ENCODE measurements around the gene KRTAP12-1.

The KRTAP12-1 gene

GRCh38 chr21:44704636-44705001, 22.7 kb upstream of the KRTAP12-1 start:
- no peaks in the 10 kb centered on the region for H3K36me3 ChIP-seq (ENCODE audit: control insufficient read depth in 2 of 2, insufficient read depth in 2 of 2, low read length in 2 of 2)
- no peak overlapping the region for H3K27ac ChIP-seq (ENCODE audit: low read depth in 2 of 2, low read length in 2 of 2)
- H3K4me1 ChIP-seq (ENCODE audit: control insufficient read depth in 2 of 2, insufficient read depth in 2 of 2, low read length in 2 of 2) = no peaks in the 10 kb centered on the region
- H3K9me3 ChIP-seq (ENCODE audit: control insufficient read depth in 2 of 2, low read length in 2 of 2) = no peaks in the 10 kb centered on the region
- no peak overlapping the region for H3K4me3 ChIP-seq (ENCODE audit: low read length in 2 of 2)
- H3K9ac ChIP-seq (ENCODE audit: low read depth in 1 of 2, low read length in 2 of 2) = no peak overlapping the region
- H3K27me3 ChIP-seq (ENCODE audit: control insufficient read depth in 2 of 2, insufficient read depth in 2 of 2, low read length in 2 of 2) = peaks cover 27 to 58% of the 10 kb centered on the region in 2 donors

- no peak overlapping the region for H3K9ac ChIP-seq (ENCODE audit: low read depth in 1 of 2, low read length in 2 of 2)
- no peak overlapping the region for H3K27ac ChIP-seq (ENCODE audit: low read depth in 2 of 2, low read length in 2 of 2)
- no peaks in the 10 kb centered on the region for H3K4me1 ChIP-seq (ENCODE audit: control insufficient read depth in 2 of 2, insufficient read depth in 2 of 2, low read length in 2 of 2)
- H3K36me3 ChIP-seq (ENCODE audit: control insufficient read depth in 2 of 2, insufficient read depth in 2 of 2, low read length in 2 of 2) = no peaks in the 10 kb centered on the region
- H3K27me3 ChIP-seq (ENCODE audit: control insufficient read depth in 2 of 2, insufficient read depth in 2 of 2, low read length in 2 of 2) = peaks cover 23 to 55% of the 10 kb centered on the region in 2 donors
- H3K4me3 ChIP-seq (ENCODE audit: low read length in 2 of 2) = no peak overlapping the region
- no peaks in the 10 kb centered on the region for H3K9me3 ChIP-seq (ENCODE audit: control insufficient read depth in 2 of 2, low read length in 2 of 2)
Measured at GRCh38 chr21:44703731-44704635, 22.0 kb upstream of the KRTAP12-1 start.

- no peaks in the 10 kb centered on the region for H3K4me1 ChIP-seq (ENCODE audit: control insufficient read depth in 2 of 2, insufficient read depth in 2 of 2, low read length in 2 of 2)
- H3K4me3 ChIP-seq (ENCODE audit: low read length in 2 of 2) = no peak overlapping the region
- peaks cover 17 to 51% of the 10 kb centered on the region in 2 donors for H3K27me3 ChIP-seq (ENCODE audit: control insufficient read depth in 2 of 2, insufficient read depth in 2 of 2, low read length in 2 of 2)
- H3K36me3 ChIP-seq (ENCODE audit: control insufficient read depth in 2 of 2, insufficient read depth in 2 of 2, low read length in 2 of 2) = no peaks in the 10 kb centered on the region
- H3K9ac ChIP-seq (ENCODE audit: low read depth in 1 of 2, low read length in 2 of 2) = no peak overlapping the region
- H3K27ac ChIP-seq (ENCODE audit: low read depth in 2 of 2, low read length in 2 of 2) = no peak overlapping the region
- H3K9me3 ChIP-seq (ENCODE audit: control insufficient read depth in 2 of 2, low read length in 2 of 2) = no peaks in the 10 kb centered on the region
Measured at GRCh38 chr21:44702973-44703730, 21.2 kb upstream of the KRTAP12-1 start.

GRCh38 chr21:44702111-44702972, 20.4 kb upstream of the KRTAP12-1 start:
- Histone ChIP-seq H3K4me1 (ENCODE audit: control insufficient read depth in 2 of 2, insufficient read depth in 2 of 2, low read length in 2 of 2) (no peaks in the 10 kb centered on the region), H3K27me3 (ENCODE audit: control insufficient read depth in 2 of 2, insufficient read depth in 2 of 2, low read length in 2 of 2) (peaks cover 18 to 52% of the 10 kb centered on the region in 2 donors), H3K36me3 (ENCODE audit: control insufficient read depth in 2 of 2, insufficient read depth in 2 of 2, low read length in 2 of 2) (no peaks in the 10 kb centered on the region), H3K27ac (ENCODE audit: low read depth in 2 of 2, low read length in 2 of 2) (no peak overlapping the region), H3K9ac (ENCODE audit: low read depth in 1 of 2, low read length in 2 of 2) (no peak overlapping the region), H3K9me3 (ENCODE audit: control insufficient read depth in 2 of 2, low read length in 2 of 2) (no peaks in the 10 kb centered on the region), H3K4me3 (ENCODE audit: low read length in 2 of 2) (no peak overlapping the region)

GRCh38 chr21:44701541-44701940, 19.6 kb upstream of the KRTAP12-1 start:
- Histone ChIP-seq H3K27ac (ENCODE audit: low read depth in 2 of 2, low read length in 2 of 2) (no peak overlapping the region), H3K27me3 (ENCODE audit: control insufficient read depth in 2 of 2, insufficient read depth in 2 of 2, low read length in 2 of 2) (peaks cover 18 to 54% of the 10 kb centered on the region in 2 donors), H3K4me1 (ENCODE audit: control insufficient read depth in 2 of 2, insufficient read depth in 2 of 2, low read length in 2 of 2) (no peaks in the 10 kb centered on the region), H3K9ac (ENCODE audit: low read depth in 1 of 2, low read length in 2 of 2) (no peak overlapping the region), H3K4me3 (ENCODE audit: low read length in 2 of 2) (no peak overlapping the region), H3K36me3 (ENCODE audit: control insufficient read depth in 2 of 2, insufficient read depth in 2 of 2, low read length in 2 of 2) (no peaks in the 10 kb centered on the region), H3K9me3 (ENCODE audit: control insufficient read depth in 2 of 2, low read length in 2 of 2) (no peaks in the 10 kb centered on the region)

- H3K9me3 ChIP-seq (ENCODE audit: control insufficient read depth in 2 of 2, low read length in 2 of 2) = no peaks in the 10 kb centered on the region
- peaks cover 18 to 50% of the 10 kb centered on the region in 2 donors for H3K27me3 ChIP-seq (ENCODE audit: control insufficient read depth in 2 of 2, insufficient read depth in 2 of 2, low read length in 2 of 2)
- no peaks in the 10 kb centered on the region for H3K4me1 ChIP-seq (ENCODE audit: control insufficient read depth in 2 of 2, insufficient read depth in 2 of 2, low read length in 2 of 2)
- H3K36me3 ChIP-seq (ENCODE audit: control insufficient read depth in 2 of 2, insufficient read depth in 2 of 2, low read length in 2 of 2) = no peaks in the 10 kb centered on the region
- no peak overlapping the region for H3K9ac ChIP-seq (ENCODE audit: low read depth in 1 of 2, low read length in 2 of 2)
- no peak overlapping the region for H3K4me3 ChIP-seq (ENCODE audit: low read length in 2 of 2)
- H3K27ac ChIP-seq (ENCODE audit: low read depth in 2 of 2, low read length in 2 of 2) = no peak overlapping the region
Measured at GRCh38 chr21:44701023-44701400, 19.0 kb upstream of the KRTAP12-1 start.

- no peaks in the 10 kb centered on the region for H3K9me3 ChIP-seq (ENCODE audit: control insufficient read depth in 2 of 2, low read length in 2 of 2)
- no peaks in the 10 kb centered on the region for H3K36me3 ChIP-seq (ENCODE audit: control insufficient read depth in 2 of 2, insufficient read depth in 2 of 2, low read length in 2 of 2)
- no peak overlapping the region for H3K4me3 ChIP-seq (ENCODE audit: low read length in 2 of 2)
- no peak overlapping the region for H3K9ac ChIP-seq (ENCODE audit: low read depth in 1 of 2, low read length in 2 of 2)
- H3K4me1 ChIP-seq (ENCODE audit: control insufficient read depth in 2 of 2, insufficient read depth in 2 of 2, low read length in 2 of 2) = no peaks in the 10 kb centered on the region
- H3K27ac ChIP-seq (ENCODE audit: low read depth in 2 of 2, low read length in 2 of 2) = no peak overlapping the region
- H3K27me3 ChIP-seq (ENCODE audit: control insufficient read depth in 2 of 2, insufficient read depth in 2 of 2, low read length in 2 of 2) = peaks cover 18 to 49% of the 10 kb centered on the region in 2 donors
Measured at GRCh38 chr21:44700101-44701022, 18.4 kb upstream of the KRTAP12-1 start.

- H3K9ac ChIP-seq (ENCODE audit: low read depth in 1 of 2, low read length in 2 of 2) = no peak overlapping the region
- peaks cover 18 to 52% of the 10 kb centered on the region in 2 donors for H3K27me3 ChIP-seq (ENCODE audit: control insufficient read depth in 2 of 2, insufficient read depth in 2 of 2, low read length in 2 of 2)
- H3K27ac ChIP-seq (ENCODE audit: low read depth in 2 of 2, low read length in 2 of 2) = no peak overlapping the region
- H3K4me1 ChIP-seq (ENCODE audit: control insufficient read depth in 2 of 2, insufficient read depth in 2 of 2, low read length in 2 of 2) = no peaks in the 10 kb centered on the region
- no peaks in the 10 kb centered on the region for H3K36me3 ChIP-seq (ENCODE audit: control insufficient read depth in 2 of 2, insufficient read depth in 2 of 2, low read length in 2 of 2)
- no peak overlapping the region for H3K4me3 ChIP-seq (ENCODE audit: low read length in 2 of 2)
- no peaks in the 10 kb centered on the region for H3K9me3 ChIP-seq (ENCODE audit: control insufficient read depth in 2 of 2, low read length in 2 of 2)
Measured at GRCh38 chr21:44699502-44700001, 17.6 kb upstream of the KRTAP12-1 start.

Measured in mucosa of rectum (tissue), 2 donors.